HepG2 (cell line): Measurements from ENCODE around the gene THSD4. TPM values are rescaled to one million over a fixed set of nuclear protein-coding genes. Genes with fewer than 3 reads are reported as not detected.

Experiments
- ATAC-seq: fragments of 200-7000 bp; cut with Tn5 transposase; 3 replicates; pipeline ENCODE4 v1.9.1; 2020; ENCODE audit warnings: mild to moderate bottlenecking, moderate library complexity
- BruUV-seq: library from RNA; stranded (reverse); fragments of 400-500 nt; replicated peaks from 2 replicates; lab custom pipeline; 2021; lab: Mats Ljungman, UMichigan
- CTCF ChIA-PET: fragments of 300-600 bp; formaldehyde crosslinking; extraction: SDS; loops from one replicate; lab custom pipeline; 2021; ENCODE audit warnings: low total read pairs, inconsistent platforms, low intra/inter-chr PET ratio; lab: Yijun Ruan, JAX
- POLR2A ChIA-PET: fragments of 350-600 bp; sonication (Branson Sonifier 250); formaldehyde crosslinking; loops from one replicate; lab custom pipeline; 2020; ENCODE audit warnings: antibody characterized with exemption, inconsistent platforms; lab: Yijun Ruan, JAX
- DNase-seq: peaks from one replicate; pipeline ENCODE4 v3.0.0-alpha.2; 2015; ENCODE audit warnings: low spot score
- FAIRE-seq: peaks from 3 replicates; lab custom pipeline; 2011; peaks lifted over from hg19 to GRCh38; lab: Jason Lieb, UNC
- H2AFZ ChIP-seq: one replicate; pipeline ENCODE4 v1.6.1; 2011; ENCODE audit warnings: low read length, inconsistent platforms
- H3K27ac ChIP-seq: fragments of 300-600 bp; 3 replicates; pipeline ENCODE4 v1.8.0; 2011; ENCODE audit warnings: mixed run types, mild to moderate bottlenecking, mixed read lengths, low read length, inconsistent platforms; ENCODE audit not compliant: insufficient read depth; ENCODE audit errors: extremely low read length
- H3K27me3 ChIP-seq, 2 experiments: fragments of 200-600 bp in 1 of 2; 2 replicates in 1 of 2; 3 replicates in 1 of 2; pipeline versions ENCODE4 v1.6.0 to v1.8.0; 2011; ENCODE audit warnings: low read length in 2 of 2, mild to moderate bottlenecking in 2 of 2, moderate library complexity in 2 of 2, inconsistent platforms in 1 of 2; ENCODE audit not compliant: insufficient read depth in 2 of 2, control insufficient read depth in 1 of 2
- H3K36me3 ChIP-seq, 2 experiments: fragments of 200-600 bp in 1 of 2; replicated peaks in 1 of 2; 2 replicates in 1 of 2; 3 replicates in 1 of 2; pipeline versions ENCODE4 v1.5.1 to v1.8.0; 2011; ENCODE audit warnings: low read length in 2 of 2, inconsistent platforms in 1 of 2; ENCODE audit not compliant: insufficient read depth in 2 of 2, control insufficient read depth in 1 of 2
- H3K4me1 ChIP-seq: 2 replicates; pipeline ENCODE4 v1.5.1; 2012; ENCODE audit warnings: low read length, inconsistent platforms; ENCODE audit not compliant: insufficient read depth
- H3K4me2 ChIP-seq: 2 replicates; pipeline ENCODE4 v1.6.0; 2011; ENCODE audit warnings: low read depth, low read length, inconsistent platforms
- H3K4me3 ChIP-seq, 3 experiments: fragments of 200-600 bp in 1 of 3; sonication (generic), shearing (Covaris generic) in 1 of 3; replicated peaks in 1 of 3; 2 replicates each; pipeline ENCODE4 v1.5.1; 2011 to 2016; ENCODE audit warnings: low read length in 3 of 3, inconsistent platforms in 2 of 3, low read depth in 2 of 3, mild to moderate bottlenecking in 2 of 3, control low read depth in 1 of 3, mixed read lengths in 1 of 3; ENCODE audit not compliant: insufficient read depth in 1 of 3
- H3K79me2 ChIP-seq: one replicate; pipeline ENCODE4 v1.6.1; 2011; ENCODE audit warnings: low read length, inconsistent platforms; ENCODE audit not compliant: insufficient read depth
- H3K9ac ChIP-seq: 2 replicates; pipeline ENCODE4 v1.6.0; 2011; ENCODE audit warnings: mild to moderate bottlenecking, low read depth, low read length, inconsistent platforms; ENCODE audit not compliant: insufficient read depth
- H3K9me3 ChIP-seq: 2 replicates; pipeline ENCODE4 v1.5.1; 2012; ENCODE audit warnings: mild to moderate bottlenecking, low read length
- H4K20me1 ChIP-seq: 2 replicates; pipeline ENCODE4 v1.6.0; 2011; ENCODE audit warnings: inconsistent platforms, mild to moderate bottlenecking, low read length, moderate library complexity; ENCODE audit not compliant: insufficient read depth
- AHDC1 ChIP-seq: sonication (generic); formaldehyde crosslinking; IDR thresholded peaks from 2 replicates; pipeline ENCODE4 v1.5.1; 2020; ENCODE audit warnings: mild to moderate bottlenecking, missing genetic modification reagents, borderline replicate concordance
- BRF2 ChIP-seq: sonication (generic); formaldehyde crosslinking; IDR thresholded peaks from 2 replicates; pipeline ENCODE4 v1.8.1; 2022; ENCODE audit warnings: mild to moderate bottlenecking, missing genetic modification reagents
- CHCHD3 ChIP-seq: sonication (generic); formaldehyde crosslinking; IDR thresholded peaks from 2 replicates; pipeline ENCODE4 v1.8.0; 2022; ENCODE audit warnings: mild to moderate bottlenecking, missing genetic modification reagents, moderate library complexity
- FOSL1 ChIP-seq: sonication (generic); formaldehyde crosslinking; IDR thresholded peaks from 2 replicates; pipeline ENCODE4 v1.9.0; 2021; ENCODE audit warnings: missing genetic modification reagents, borderline replicate concordance
- IKZF1 ChIP-seq: fragments of 450-650 bp; IDR thresholded peaks from 2 replicates; pipeline ENCODE4 v1.7.1; 2016
- NFKBIZ ChIP-seq: IDR thresholded peaks from 2 replicates; pipeline ENCODE4 v1.6.1; 2018; ENCODE audit warnings: missing genetic modification reagents, missing compliant biosample characterization
- RBAK ChIP-seq: sonication (generic); formaldehyde crosslinking; IDR thresholded peaks from 2 replicates; pipeline ENCODE4 v1.5.1; 2020; ENCODE audit warnings: mild to moderate bottlenecking, missing genetic modification reagents
- ZNF34 ChIP-seq: sonication (generic); formaldehyde crosslinking; IDR thresholded peaks from 2 replicates; pipeline ENCODE4 v1.4.0; 2020; ENCODE audit warnings: mild to moderate bottlenecking, missing genetic modification reagents, borderline replicate concordance
- ZNF383 ChIP-seq: sonication (generic); formaldehyde crosslinking; IDR thresholded peaks from 2 replicates; pipeline ENCODE4 v1.4.0; 2020; ENCODE audit warnings: missing genetic modification reagents, mild to moderate bottlenecking, borderline replicate concordance
- ZNF451 ChIP-seq: sonication (generic); formaldehyde crosslinking; IDR thresholded peaks from 2 replicates; pipeline ENCODE4 v1.5.0; 2020; ENCODE audit warnings: mild to moderate bottlenecking, missing genetic modification reagents
- ZNF839 ChIP-seq: sonication (generic); formaldehyde crosslinking; IDR thresholded peaks from 2 replicates; pipeline ENCODE4 v1.4.0; 2020; ENCODE audit warnings: missing genetic modification reagents, mild to moderate bottlenecking, borderline replicate concordance
- WGBS: methylation state at CpG from one replicate; pipeline ENCODE4 v1.1.6; 2017; ENCODE audit warnings: low lambda C conversion rate; 5-methylcytosine and 5-hydroxymethylcytosine counted together
- in situ Hi-C: cut with HindIII; loops from 2 replicates; pipeline ENCODE4 v1.10.0; 2017; ENCODE audit warnings: low pct_unique_long_range_greater_than_20kb; ENCODE audit not compliant: extremely low pct_ligation_motif_present
- intact Hi-C: fragments of 100-400 bp; cut with micrococcal nuclease; formaldehyde crosslinking; loops from one replicate; pipeline ENCODE4 v1.10.0; 2022; ENCODE audit not compliant: unreplicated experiment
- polyA plus RNA-seq, 8 experiments: library from polyadenylated mRNA; depleted of rRNA in 3 of 8; stranded (reverse) in 7 of 8; unstranded in 1 of 8; fragments of >200 nt; fragmentation: Illumina TruSeq in 4 of 8; extraction: Trizol in 4 of 8; gene quantifications; 2 replicates each; pipeline versions ENCODE4 v1.2.1 to v1.2.3, GENCODE V29; 2011 to 2016; ENCODE audit warnings: low read depth in 4 of 8, missing spikeins in 1 of 8, mixed read lengths in 1 of 8; ENCODE audit not compliant: insufficient read depth in 1 of 8
- total RNA-seq, 5 experiments: library from RNA; depleted of rRNA; stranded (reverse); fragments of >200 nt; fragmentation: Illumina TruSeq; extraction: Trizol; gene quantifications; 2 replicates each; pipeline ENCODE4 v1.2.3, GENCODE V29; 2016; ENCODE audit warnings: low read depth in 1 of 5
- TF ChIP-seq, protein P1 (sequence below): sonication (generic); formaldehyde crosslinking; IDR thresholded peaks from 2 replicates; pipeline ENCODE4 v1.4.0; 2020; ENCODE audit warnings: missing genetic modification reagents, low read depth, mild to moderate bottlenecking, borderline replicate concordance
- TF ChIP-seq, protein P2 (sequence below): sonication (generic); formaldehyde crosslinking; IDR thresholded peaks from 2 replicates; pipeline ENCODE4 v1.5.1; 2020; ENCODE audit warnings: missing genetic modification reagents, mild to moderate bottlenecking, borderline replicate concordance

THSD4 gene
- total and polyA plus RNA-seq, 2 of the 13 experiments (the other 11 are each of a cell fraction or from before 2014, with no cell fraction given) = 0.07 to 0.21 TPM

- Histone ChIP-seq H3K79me2 (no peaks in the 10 kb centered on the region), H3K27ac (no peak overlapping the region), H2AFZ (no peak overlapping the region), H3K4me1 (no peaks in the 10 kb centered on the region), H4K20me1 (no peaks in the 10 kb centered on the region), H3K9ac (no peak overlapping the region), H3K27me3 (no peaks in the 10 kb centered on the region), H3K4me3 (no peak overlapping the region), H3K36me3 (no peaks in the 10 kb centered on the region), H3K9me3 (no peaks in the 10 kb centered on the region), H3K4me2 (no peak overlapping the region)
- no peak for DNase-seq
- BruUV-seq = no TSS peak
- no peak for ATAC-seq
- no peak for FAIRE-seq
- WGBS = 29% methylated on average over 2 of the region's 2 CpGs
- in situ Hi-C loops = no loop called here
- no peak for TF ChIP-seq ZNF34
- TF ChIP-seq, protein P1, sequence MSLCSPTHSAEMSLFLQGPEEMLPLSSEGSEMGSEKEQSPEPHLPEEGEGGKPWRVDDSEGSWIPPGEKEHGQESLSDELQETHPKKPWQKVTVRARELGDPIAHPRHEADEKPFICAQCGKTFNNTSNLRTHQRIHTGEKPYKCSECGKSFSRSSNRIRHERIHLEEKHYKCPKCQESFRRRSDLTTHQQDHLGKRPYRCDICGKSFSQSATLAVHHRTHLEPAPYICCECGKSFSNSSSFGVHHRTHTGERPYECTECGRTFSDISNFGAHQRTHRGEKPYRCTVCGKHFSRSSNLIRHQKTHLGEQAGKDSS = no peak
- TF ChIP-seq ZNF451 (CRISPR knock-in tag) = no peak
- TF ChIP-seq ZNF383 (CRISPR knock-in tag) = no peak
- no peak for TF ChIP-seq BRF2
- TF ChIP-seq, protein P2, sequence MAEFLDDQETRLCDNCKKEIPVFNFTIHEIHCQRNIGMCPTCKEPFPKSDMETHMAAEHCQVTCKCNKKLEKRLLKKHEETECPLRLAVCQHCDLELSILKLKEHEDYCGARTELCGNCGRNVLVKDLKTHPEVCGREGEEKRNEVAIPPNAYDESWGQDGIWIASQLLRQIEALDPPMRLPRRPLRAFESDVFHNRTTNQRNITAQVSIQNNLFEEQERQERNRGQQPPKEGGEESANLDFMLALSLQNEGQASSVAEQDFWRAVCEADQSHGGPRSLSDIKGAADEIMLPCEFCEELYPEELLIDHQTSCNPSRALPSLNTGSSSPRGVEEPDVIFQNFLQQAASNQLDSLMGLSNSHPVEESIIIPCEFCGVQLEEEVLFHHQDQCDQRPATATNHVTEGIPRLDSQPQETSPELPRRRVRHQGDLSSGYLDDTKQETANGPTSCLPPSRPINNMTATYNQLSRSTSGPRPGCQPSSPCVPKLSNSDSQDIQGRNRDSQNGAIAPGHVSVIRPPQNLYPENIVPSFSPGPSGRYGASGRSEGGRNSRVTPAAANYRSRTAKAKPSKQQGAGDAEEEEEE (CRISPR knock-in tag) = no peak
- no peak for TF ChIP-seq NFKBIZ (CRISPR knock-in tag)
- no peak for TF ChIP-seq CHCHD3
- TF ChIP-seq FOSL1 = no peak
- TF ChIP-seq AHDC1 (CRISPR knock-in tag) = no peak
- no peak for TF ChIP-seq IKZF1
- TF ChIP-seq ZNF839 = no peak
- no peak for TF ChIP-seq RBAK (CRISPR knock-in tag)
- ChIA-PET CTCF (no interaction called here), POLR2A (no interaction called here)
- intact Hi-C loops = no loop called here
Observed at GRCh38 chr15:71379893-71380292, 264.6 kb downstream of the THSD4 start.
